ENCODE results near the gene CFAP221. TPM values are rescaled to one million over a fixed set of nuclear protein-coding genes. Genes with fewer than 3 reads are reported as not detected.

The CFAP221 gene
- total RNA-seq, 4 donors from 2014 or later, result 0.25 to 8.6 (median 0.66) TPM; not detected in 1

DNA sequence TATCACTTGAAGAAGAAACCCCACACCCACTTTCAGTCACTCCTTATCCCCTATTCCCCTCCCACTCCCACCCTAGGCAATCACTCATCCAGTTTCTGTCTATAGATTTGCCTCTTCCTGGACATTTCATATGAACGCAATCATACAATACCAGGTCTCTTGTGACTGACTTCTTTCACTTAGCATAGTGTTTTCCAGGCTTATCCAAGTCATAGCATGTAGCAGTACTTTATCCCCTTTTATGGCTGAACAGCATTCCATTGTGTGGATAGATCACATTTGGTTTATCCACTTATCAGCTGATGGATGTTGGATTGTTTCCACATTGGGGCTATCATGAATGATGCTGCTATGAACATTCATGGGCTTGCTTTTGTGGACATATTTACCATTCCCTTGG, 6.6 kb downstream of the CFAP221 start:
- no peak for TF ChIP-seq POLR2A (IDR thresholded peaks at IDR 0.05)
- Histone ChIP-seq H3K27me3 (no peaks in the 10 kb centered on the region), H3K4me1 (peaks cover 0 to 14% (median 0%) of the 10 kb centered on the region in 3 donors), H3K36me3 (no peaks in the 10 kb centered on the region), H3K27ac (no peak overlapping the region), H3K9me3 (no peaks in the 10 kb centered on the region), H3K4me3 (no peak overlapping the region)
- ATAC-seq, result no peak
- WGBS, 2 donors (ENCODE audit: low coverage in 1 of 2), result 89 to 92% methylated on average over 1 of the region's 1 CpG

DNA sequence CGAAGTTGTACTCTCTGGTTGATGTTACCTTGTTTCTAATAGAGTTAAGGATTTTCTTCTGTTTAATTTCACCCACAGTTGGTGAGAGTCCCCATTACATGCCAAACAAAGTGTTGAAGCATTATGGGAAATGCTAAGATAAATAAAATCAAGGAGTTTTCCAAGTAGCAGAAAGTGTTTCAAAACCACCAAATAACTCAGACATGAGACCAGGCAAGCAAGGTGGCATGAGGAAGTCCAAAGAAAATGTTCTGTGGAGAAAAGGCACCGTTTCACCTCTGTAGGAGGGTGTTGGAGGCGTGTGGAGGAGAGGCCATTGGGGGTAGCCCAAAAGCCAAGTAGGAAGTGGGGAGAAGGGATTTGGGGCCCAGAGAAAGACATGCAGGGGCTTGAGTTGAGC, 8.7 kb downstream of the CFAP221 start:
- Histone ChIP-seq H3K36me3 (no peaks in the 10 kb centered on the region), H3K4me1 (peaks cover 0 to 14% (median 0%) of the 10 kb centered on the region in 3 donors), H3K4me3 (no peak overlapping the region), H3K27me3 (no peaks in the 10 kb centered on the region), H3K9me3 (no peaks in the 10 kb centered on the region), H3K27ac (no peak overlapping the region)
- ATAC-seq, result no peak
- WGBS, 2 donors (ENCODE audit: low coverage in 1 of 2), result 73 to 89% methylated on average over 2 to 3 of the region's 3 CpGs
- no peak for TF ChIP-seq POLR2A (IDR thresholded peaks at IDR 0.05)
- TF ChIP-seq POLR2AphosphoS5 (IDR thresholded peaks at IDR 0.05), result no peak
- TF ChIP-seq, protein P1, sequence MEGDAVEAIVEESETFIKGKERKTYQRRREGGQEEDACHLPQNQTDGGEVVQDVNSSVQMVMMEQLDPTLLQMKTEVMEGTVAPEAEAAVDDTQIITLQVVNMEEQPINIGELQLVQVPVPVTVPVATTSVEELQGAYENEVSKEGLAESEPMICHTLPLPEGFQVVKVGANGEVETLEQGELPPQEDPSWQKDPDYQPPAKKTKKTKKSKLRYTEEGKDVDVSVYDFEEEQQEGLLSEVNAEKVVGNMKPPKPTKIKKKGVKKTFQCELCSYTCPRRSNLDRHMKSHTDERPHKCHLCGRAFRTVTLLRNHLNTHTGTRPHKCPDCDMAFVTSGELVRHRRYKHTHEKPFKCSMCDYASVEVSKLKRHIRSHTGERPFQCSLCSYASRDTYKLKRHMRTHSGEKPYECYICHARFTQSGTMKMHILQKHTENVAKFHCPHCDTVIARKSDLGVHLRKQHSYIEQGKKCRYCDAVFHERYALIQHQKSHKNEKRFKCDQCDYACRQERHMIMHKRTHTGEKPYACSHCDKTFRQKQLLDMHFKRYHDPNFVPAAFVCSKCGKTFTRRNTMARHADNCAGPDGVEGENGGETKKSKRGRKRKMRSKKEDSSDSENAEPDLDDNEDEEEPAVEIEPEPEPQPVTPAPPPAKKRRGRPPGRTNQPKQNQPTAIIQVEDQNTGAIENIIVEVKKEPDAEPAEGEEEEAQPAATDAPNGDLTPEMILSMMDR (IDR thresholded peaks at IDR 0.05), result no peak
- no peak for TF ChIP-seq EP300 (IDR thresholded peaks at IDR 0.05)

DNA sequence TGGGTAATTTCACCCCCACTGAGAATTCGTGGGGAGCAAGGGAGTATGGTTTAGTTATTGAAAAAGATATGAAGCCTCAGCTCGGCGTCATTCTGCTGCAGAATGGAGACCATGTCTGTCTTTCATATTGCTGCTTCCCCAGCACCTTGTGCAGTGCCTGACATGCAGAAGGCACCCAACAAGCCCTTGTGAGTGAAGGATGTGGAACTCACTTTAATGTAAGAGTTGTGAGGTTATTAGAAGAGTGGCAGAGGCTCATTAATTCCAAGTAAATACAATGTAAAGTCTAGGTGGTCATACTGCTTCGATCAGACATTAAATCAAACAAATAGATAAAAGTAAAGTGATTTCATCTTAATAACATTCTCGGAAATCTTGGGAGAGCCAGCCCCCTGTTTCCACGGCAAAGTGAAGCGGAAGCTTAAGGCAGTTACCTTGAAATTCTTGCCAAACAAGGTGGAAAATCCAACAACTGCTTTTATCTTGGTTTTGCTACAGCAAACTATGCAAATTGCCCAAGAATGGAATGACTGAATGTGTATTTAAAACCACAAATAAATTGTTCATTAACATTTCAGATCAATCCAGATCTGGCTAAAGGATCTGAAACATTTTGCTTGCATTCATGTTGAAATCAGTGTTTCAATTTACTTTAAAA, 9.6 kb downstream of the CFAP221 start:
- no peak for TF ChIP-seq POLR2AphosphoS5 (IDR thresholded peaks at IDR 0.05)
- TF ChIP-seq POLR2A (IDR thresholded peaks at IDR 0.05), result no peak
- TF ChIP-seq EP300 (IDR thresholded peaks at IDR 0.05), result no peak
- TF ChIP-seq, protein P1 (IDR thresholded peaks at IDR 0.05), result no peak
- H3K4me3 ChIP-seq, result no peak overlapping the region
- H3K36me3 ChIP-seq, result no peaks in the 10 kb centered on the region
- H3K9me3 ChIP-seq, result no peaks in the 10 kb centered on the region
- ATAC-seq, result no peak
- H3K27me3 ChIP-seq, result no peaks in the 10 kb centered on the region
- H3K4me1 ChIP-seq, result peaks cover 0 to 7% (median 0%) of the 10 kb centered on the region in 3 donors
- 80 to 89% methylated on average over 5 to 7 of the region's 7 CpGs for WGBS, 2 donors (ENCODE audit: low coverage in 1 of 2)
- no peak overlapping the region for H3K27ac ChIP-seq

DNA sequence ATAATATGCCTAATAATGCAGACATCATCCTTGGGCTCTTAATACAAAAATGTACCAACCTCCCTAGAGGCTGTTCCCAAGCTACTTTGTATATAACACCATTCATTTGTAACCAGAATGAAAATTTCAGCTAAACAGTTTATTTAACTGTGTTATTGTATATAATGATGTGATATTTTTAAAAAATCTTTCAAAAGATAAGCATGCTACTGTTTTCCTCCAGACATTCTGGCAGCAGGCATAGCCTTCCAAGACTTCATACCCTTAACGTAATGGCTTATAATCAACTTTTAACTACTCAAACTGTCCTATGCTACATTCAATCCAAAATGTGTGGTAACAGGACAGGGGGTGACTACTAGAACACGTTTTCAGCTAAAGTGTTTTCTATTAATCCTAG, 21.2 kb downstream of the CFAP221 start:
- TF ChIP-seq, protein P1 (IDR thresholded peaks at IDR 0.05), result no peak
- no peak for TF ChIP-seq POLR2AphosphoS5 (IDR thresholded peaks at IDR 0.05)
- TF ChIP-seq POLR2A (IDR thresholded peaks at IDR 0.05), result no peak
- no peak for TF ChIP-seq EP300 (IDR thresholded peaks at IDR 0.05)

DNA sequence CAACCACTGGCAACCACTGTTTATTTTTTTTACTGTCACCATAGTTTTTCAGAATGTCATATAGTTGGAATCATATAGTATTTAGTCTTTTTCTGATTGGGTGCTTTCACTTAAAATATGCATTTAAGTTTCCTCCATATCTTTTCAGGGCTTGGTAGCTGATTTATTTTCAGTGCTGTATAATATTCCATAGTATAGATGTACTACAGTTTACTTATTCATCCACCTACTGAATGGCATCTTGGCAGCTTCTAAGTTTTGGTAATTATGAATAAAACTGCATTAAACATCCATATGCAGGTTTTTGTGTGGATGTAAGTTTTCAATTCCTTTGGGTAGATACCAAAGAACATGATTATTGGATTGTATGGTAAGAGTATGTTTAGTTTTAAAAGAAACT, 23.0 kb downstream of the CFAP221 start:
- Histone ChIP-seq H3K27ac (no peak overlapping the region), H3K4me3 (no peak overlapping the region), H3K9me3 (peaks cover 0 to 19% (median 0%) of the 10 kb centered on the region in 3 donors), H3K4me1 (no peaks in the 10 kb centered on the region), H3K27me3 (no peaks in the 10 kb centered on the region), H3K36me3 (no peaks in the 10 kb centered on the region)
- no peak for ATAC-seq
- no peak for TF ChIP-seq POLR2A (IDR thresholded peaks at IDR 0.05)
- TF ChIP-seq, protein P1 (IDR thresholded peaks at IDR 0.05), result no peak

More for the DNA sequence above, 21.2 kb downstream of the CFAP221 start:
- H3K27ac ChIP-seq, result no peak overlapping the region
- no peak overlapping the region for H3K4me3 ChIP-seq
- H3K4me1 ChIP-seq, result no peaks in the 10 kb centered on the region
- 14 to 19% methylated on average over 1 to 2 of the region's 2 CpGs for WGBS, 2 donors (ENCODE audit: low coverage in 1 of 2)
- no peaks in the 10 kb centered on the region for H3K36me3 ChIP-seq
- ATAC-seq, result no peak
- H3K27me3 ChIP-seq, result peaks cover under 1% of the 10 kb centered on the region
- H3K9me3 ChIP-seq, result peaks cover 0 to 19% (median 0%) of the 10 kb centered on the region in 3 donors

All from gastroesophageal sphincter (tissue), 4 donors.